Effector CD4-positive, alpha-beta T cell (primary cell): Measurements from ENCODE around the gene UBXN10.
"Not testable (repeated sequence)": the region's sequence is repeated elsewhere in the genome, so short reads cannot be mapped to it uniquely, and the experiment has no call there.

Experiments
- DNase-seq: peaks from one replicate; pipeline ENCODE4 v3.0.0-alpha.2; 2020

The UBXN10 gene

GRCh38 chr1:20207546-20207945, 21.6 kb downstream of the UBXN10 start:
- no peak for DNase-seq

- no peak for DNase-seq
Measured at GRCh38 chr1:20209471-20209870, 23.6 kb downstream of the UBXN10 start.

GRCh38 chr1:20210736-20211460, 25.0 kb downstream of the UBXN10 start:
- DNase-seq = no peak

GRCh38 chr1:20211511-20211931, 25.6 kb downstream of the UBXN10 start:
- no peak for DNase-seq

- no peak for DNase-seq
Measured at GRCh38 chr1:20212085-20212684, 26.3 kb downstream of the UBXN10 start.

- peak; percentile 35 for DNase-seq
Measured at GRCh38 chr1:20212685-20213331, 26.9 kb downstream of the UBXN10 start.

- no peak for DNase-seq
Measured at GRCh38 chr1:20215716-20216115, 29.8 kb downstream of the UBXN10 start.

- DNase-seq = no peak
Measured at GRCh38 chr1:20216574-20216973, 30.7 kb downstream of the UBXN10 start.

- not testable (repeated sequence) for DNase-seq
Measured at GRCh38 chr1:20219053-20219452, 33.2 kb downstream of the UBXN10 start.

GRCh38 chr1:20220036-20220435, 34.1 kb downstream of the UBXN10 start:
- no peak for DNase-seq

- no peak for DNase-seq
Measured at GRCh38 chr1:20223106-20223505, 37.2 kb downstream of the UBXN10 start.

- no peak for DNase-seq
Measured at GRCh38 chr1:20223551-20224419, 37.9 kb downstream of the UBXN10 start.

- no peak for DNase-seq
Measured at GRCh38 chr1:20224546-20224945, 38.6 kb downstream of the UBXN10 start.

GRCh38 chr1:20227704-20228103, 41.8 kb downstream of the UBXN10 start:
- DNase-seq = no peak

- no peak for DNase-seq
Measured at GRCh38 chr1:20228314-20228825, 42.5 kb downstream of the UBXN10 start.

GRCh38 chr1:20229171-20229570, 43.3 kb downstream of the UBXN10 start:
- no peak for DNase-seq

- not testable (repeated sequence) for DNase-seq
Measured at GRCh38 chr1:20232564-20232963, 46.7 kb downstream of the UBXN10 start.

- no peak for DNase-seq
Measured at GRCh38 chr1:20233394-20233793, 47.5 kb downstream of the UBXN10 start.

- no peak for DNase-seq
Measured at GRCh38 chr1:20233866-20234265, 48.0 kb downstream of the UBXN10 start.

GRCh38 chr1:20234788-20235535, 49.1 kb downstream of the UBXN10 start:
- DNase-seq = no peak

- DNase-seq = no peak
Measured at GRCh38 chr1:20237646-20238045, 51.8 kb downstream of the UBXN10 start.

- DNase-seq = no peak
Measured at GRCh38 chr1:20240012-20240411, 54.1 kb downstream of the UBXN10 start.
